Upper lobe of left lung (tissue), 4 donors: Measurements from ENCODE around the gene BTG3.

Experiments used
- CTCF ChIP-seq, 6 experiments: fragments of 450-650 bp in 4 of 6; fragments of 200-600 bp in 2 of 6; sonication (generic) in 2 of 6; IDR thresholded peaks; one replicate each; pipeline ENCODE4 v1.5.1; 2016 to 2019; ENCODE audit warnings: antibody characterized with exemption in 6 of 6
- POLR2A ChIP-seq, 4 donors: fragments of 450-650 bp; IDR thresholded peaks; one replicate each; pipeline ENCODE4 v1.5.1; 2016 to 2017; ENCODE audit warnings: antibody characterized with exemption in 4 of 4, mild to moderate bottlenecking in 2 of 4
- POLR2AphosphoS5 ChIP-seq, 2 donors: sonication (generic); formaldehyde crosslinking; IDR thresholded peaks; one replicate each; pipeline ENCODE4 v1.5.1; 2017; ENCODE audit warnings: antibody characterized with exemption in 2 of 2

GRCh38 chr21:17548262-17548661 lies 64.4 kb downstream of the BTG3 start:
- TF ChIP-seq POLR2A (IDR thresholded peaks at IDR 0.05) (no peak), POLR2AphosphoS5 (IDR thresholded peaks at IDR 0.05) (no peak), CTCF (IDR thresholded peaks at IDR 0.05) (no peak)
